GM23338 (cell line): Measurements from ENCODE around the gene CORT. TPM values are rescaled to one million over a fixed set of nuclear protein-coding genes. Genes with fewer than 3 reads are reported as not detected.

ENCODE experiments used
- ATAC-seq: fragments of 200-7000 bp; cut with Tn5 transposase; 3 replicates; pipeline ENCODE4 v1.9.1; 2020
- DNase-seq: peaks from one replicate; pipeline ENCODE4 v3.0.0-alpha.2; 2015; ENCODE audit warnings: low spot score
- H2AFZ ChIP-seq: fragments of 200-600 bp; sonication (generic); 2 replicates; pipeline ENCODE4 v1.8.0; 2016; ENCODE audit warnings: antibody characterized with exemption, mild to moderate bottlenecking, moderate library complexity
- H3F3A ChIP-seq: fragments of 200-600 bp; sonication (generic); replicated peaks from 2 replicates; pipeline ENCODE4 v1.8.0; 2017; ENCODE audit warnings: antibody characterized with exemption, mixed run types, low read depth
- H3K27ac ChIP-seq: fragments of 200-600 bp; sonication (generic); 2 replicates; pipeline ENCODE4 v1.6.1; 2016; ENCODE audit warnings: low read depth
- H3K27me3 ChIP-seq: fragments of 200-600 bp; sonication (generic); 2 replicates; pipeline ENCODE4 v1.8.0; 2016; ENCODE audit warnings: mild to moderate bottlenecking, mixed run types, moderate library complexity; ENCODE audit not compliant: insufficient read depth
- H3K36me3 ChIP-seq: fragments of 200-600 bp; sonication (generic); 2 replicates; pipeline ENCODE4 v1.8.0; 2016; ENCODE audit warnings: mild to moderate bottlenecking; ENCODE audit not compliant: insufficient read depth
- H3K4me1 ChIP-seq: fragments of 200-600 bp; sonication (generic); 2 replicates; pipeline ENCODE4 v1.8.0; 2016; ENCODE audit warnings: mild to moderate bottlenecking, moderate library complexity; ENCODE audit not compliant: insufficient read depth
- H3K4me2 ChIP-seq: fragments of 200-600 bp; sonication (generic); 2 replicates; pipeline ENCODE4 v1.7.1; 2017; ENCODE audit warnings: mixed run types
- H3K4me3 ChIP-seq: fragments of 200-600 bp; sonication (generic); 2 replicates; pipeline ENCODE4 v1.6.1; 2016; ENCODE audit warnings: mixed run types
- H3K79me2 ChIP-seq: fragments of 200-600 bp; sonication (generic); replicated peaks from 2 replicates; pipeline ENCODE4 v1.8.0; 2017; ENCODE audit warnings: mild to moderate bottlenecking; ENCODE audit not compliant: insufficient read depth
- H3K9me2 ChIP-seq: fragments of 200-600 bp; sonication (generic); 2 replicates; pipeline ENCODE4 v1.8.0; 2017; ENCODE audit not compliant: insufficient read depth
- H4K20me1 ChIP-seq: fragments of 200-600 bp; sonication (generic); replicated peaks from 2 replicates; pipeline ENCODE4 v1.8.0; 2017; ENCODE audit warnings: mild to moderate bottlenecking; ENCODE audit not compliant: insufficient read depth
- H3K27ac Mint-ChIP-seq: 2 replicates; pipeline ENCODE4 v1.8.0; 2020; ENCODE audit warnings: inconsistent platforms, mild to moderate bottlenecking, moderate library complexity, mixed read lengths
- H3K27me3 Mint-ChIP-seq: 3 replicates; pipeline ENCODE4 v1.8.0; 2022; ENCODE audit warnings: low read depth, mild to moderate bottlenecking, moderate library complexity, mixed read lengths, inconsistent platforms; ENCODE audit not compliant: insufficient read depth, poor library complexity
- H3K36me3 Mint-ChIP-seq: 3 replicates; pipeline ENCODE4 v1.8.0; 2021; ENCODE audit warnings: low read depth, mild to moderate bottlenecking, inconsistent platforms, moderate library complexity, mixed read lengths
- H3K4me1 Mint-ChIP-seq: 3 replicates; pipeline ENCODE4 v1.8.0; 2020; ENCODE audit warnings: mild to moderate bottlenecking, inconsistent platforms, mixed read lengths
- H3K4me3 Mint-ChIP-seq: 3 replicates; pipeline ENCODE4 v1.8.0; 2021; ENCODE audit warnings: moderate library complexity, mild to moderate bottlenecking, inconsistent platforms, mixed read lengths
- H3K9me3 Mint-ChIP-seq: 3 replicates; pipeline ENCODE4 v1.8.0; 2020; ENCODE audit warnings: moderate library complexity, mild to moderate bottlenecking, inconsistent platforms, mixed read lengths
- CREB1 ChIP-seq: fragments of 250-450 bp; sonication (Bioruptor Pico); IDR thresholded peaks from 2 replicates; pipeline ENCODE4 v1.5.0; 2020; ENCODE audit warnings: low read depth, mild to moderate bottlenecking, moderate library complexity
- CTCF ChIP-seq, 2 experiments: fragments of 200-600 bp in 1 of 2; sonication (generic) in 1 of 2; conservative IDR thresholded peaks; 2 replicates each; pipeline versions ENCODE4 v1.5.1 to v1.6.1; 2016 to 2017; ENCODE audit warnings: antibody characterized with exemption in 2 of 2, low read depth in 2 of 2, mild to moderate bottlenecking in 2 of 2, moderate library complexity in 1 of 2
- EZH2 ChIP-seq: fragments of 200-600 bp; sonication (generic); IDR thresholded peaks from one replicate; pipeline ENCODE4 v1.8.0; 2017; ENCODE audit warnings: antibody characterized with exemption, mild to moderate bottlenecking, low read depth; ENCODE audit not compliant: unreplicated experiment
- EZH2phosphoT487 ChIP-seq: fragments of 200-600 bp; sonication (generic); IDR thresholded peaks from one replicate; pipeline ENCODE4 v1.8.1; 2018; ENCODE audit warnings: antibody characterized with exemption; ENCODE audit not compliant: unreplicated experiment
- JUNB ChIP-seq: IDR thresholded peaks from one replicate; pipeline ENCODE4 v1.6.1; 2016; ENCODE audit warnings: antibody characterized with exemption; ENCODE audit not compliant: unreplicated experiment
- NANOG ChIP-seq: IDR thresholded peaks from 2 replicates; pipeline ENCODE4 v1.6.1; 2016; ENCODE audit warnings: antibody characterized with exemption, borderline replicate concordance
- POLR2AphosphoS5 ChIP-seq: IDR thresholded peaks from 2 replicates; pipeline ENCODE4 v1.6.1; 2016; ENCODE audit warnings: antibody characterized with exemption, low read depth
- STAT1 ChIP-seq: IDR thresholded peaks from one replicate; pipeline ENCODE4 v1.6.1; 2016; ENCODE audit warnings: antibody characterized with exemption; ENCODE audit not compliant: unreplicated experiment
- ZNF114 ChIP-seq: fragments of 250-450 bp; sonication (Bioruptor Pico); IDR thresholded peaks from 2 replicates; pipeline ENCODE4 v1.5.0; 2020; ENCODE audit warnings: mild to moderate bottlenecking, moderate library complexity
- ZNF331 ChIP-seq: fragments of 250-450 bp; sonication (Bioruptor Pico); IDR thresholded peaks from 2 replicates; pipeline ENCODE4 v1.5.0; 2020; ENCODE audit warnings: low read depth, mild to moderate bottlenecking, moderate library complexity
- polyA plus RNA-seq: library from polyadenylated mRNA; unstranded; fragments of >200 nt; fragmentation: Nextera tagmentation; extraction: Ambion mirVana; gene quantifications from 2 replicates; pipeline ENCODE4 v1.2.1, GENCODE V29; 2016
- total RNA-seq: library from RNA; depleted of rRNA; stranded (reverse); fragments of >200 nt; shearing (Covaris generic); gene quantifications from 2 replicates; pipeline ENCODE4 v1.2.3, GENCODE V29; 2014
- TF ChIP-seq, protein P1 (sequence below): IDR thresholded peaks from one replicate; pipeline ENCODE4 v1.6.1; 2018; ENCODE audit warnings: antibody characterized with exemption; ENCODE audit not compliant: unreplicated experiment
- TF ChIP-seq, protein P2 (sequence below): fragments of 250-450 bp; sonication (Bioruptor Pico); IDR thresholded peaks from 2 replicates; pipeline ENCODE4 v1.5.0; 2020; ENCODE audit warnings: mild to moderate bottlenecking, moderate library complexity
- TF ChIP-seq, protein P3 (sequence below): IDR thresholded peaks from 2 replicates; pipeline ENCODE4 v1.6.1; 2016; ENCODE audit warnings: antibody characterized with exemption

The CORT gene
- total and polyA plus RNA-seq, 2 experiments from 2014 or later: 1.4 TPM; not detected in 1

GRCh38 chr1:10402729-10403274 is 47.0 kb upstream of the CORT start:
- Mint-ChIP-seq H3K9me3 (no peaks in the 10 kb centered on the region), H3K4me3 (no peak overlapping the region), H3K27ac (no peak overlapping the region), H3K27me3 (peaks cover 4% of the 10 kb centered on the region), H3K4me1 (peaks cover 13% of the 10 kb centered on the region), H3K36me3 (peaks cover 80% of the 10 kb centered on the region)
- ATAC-seq: no peak
- no peak overlapping the region for H2AFZ ChIP-seq
- peaks cover 51% of the 10 kb centered on the region for H4K20me1 ChIP-seq
- 0 out of 2 replicates have a peak overlapping the region, but pooled peaks have one; percentile 19 for H3K27ac ChIP-seq
- peaks cover 23% of the 10 kb centered on the region for H3F3A ChIP-seq
- no peak for TF ChIP-seq CREB1 (CRISPR knock-in tag)
- TF ChIP-seq EZH2phosphoT487: no peak
- TF ChIP-seq ZNF331 (CRISPR knock-in tag): no peak
- TF ChIP-seq CTCF (conservative IDR thresholded peaks at IDR 0.05; ENCODE audit: low read depth in 2 of 2): no peak
- no peak for TF ChIP-seq EZH2
- no peak for TF ChIP-seq STAT1
- TF ChIP-seq, protein P1, sequence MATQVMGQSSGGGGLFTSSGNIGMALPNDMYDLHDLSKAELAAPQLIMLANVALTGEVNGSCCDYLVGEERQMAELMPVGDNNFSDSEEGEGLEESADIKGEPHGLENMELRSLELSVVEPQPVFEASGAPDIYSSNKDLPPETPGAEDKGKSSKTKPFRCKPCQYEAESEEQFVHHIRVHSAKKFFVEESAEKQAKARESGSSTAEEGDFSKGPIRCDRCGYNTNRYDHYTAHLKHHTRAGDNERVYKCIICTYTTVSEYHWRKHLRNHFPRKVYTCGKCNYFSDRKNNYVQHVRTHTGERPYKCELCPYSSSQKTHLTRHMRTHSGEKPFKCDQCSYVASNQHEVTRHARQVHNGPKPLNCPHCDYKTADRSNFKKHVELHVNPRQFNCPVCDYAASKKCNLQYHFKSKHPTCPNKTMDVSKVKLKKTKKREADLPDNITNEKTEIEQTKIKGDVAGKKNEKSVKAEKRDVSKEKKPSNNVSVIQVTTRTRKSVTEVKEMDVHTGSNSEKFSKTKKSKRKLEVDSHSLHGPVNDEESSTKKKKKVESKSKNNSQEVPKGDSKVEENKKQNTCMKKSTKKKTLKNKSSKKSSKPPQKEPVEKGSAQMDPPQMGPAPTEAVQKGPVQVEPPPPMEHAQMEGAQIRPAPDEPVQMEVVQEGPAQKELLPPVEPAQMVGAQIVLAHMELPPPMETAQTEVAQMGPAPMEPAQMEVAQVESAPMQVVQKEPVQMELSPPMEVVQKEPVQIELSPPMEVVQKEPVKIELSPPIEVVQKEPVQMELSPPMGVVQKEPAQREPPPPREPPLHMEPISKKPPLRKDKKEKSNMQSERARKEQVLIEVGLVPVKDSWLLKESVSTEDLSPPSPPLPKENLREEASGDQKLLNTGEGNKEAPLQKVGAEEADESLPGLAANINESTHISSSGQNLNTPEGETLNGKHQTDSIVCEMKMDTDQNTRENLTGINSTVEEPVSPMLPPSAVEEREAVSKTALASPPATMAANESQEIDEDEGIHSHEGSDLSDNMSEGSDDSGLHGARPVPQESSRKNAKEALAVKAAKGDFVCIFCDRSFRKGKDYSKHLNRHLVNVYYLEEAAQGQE: no peak
- TF ChIP-seq, protein P2, sequence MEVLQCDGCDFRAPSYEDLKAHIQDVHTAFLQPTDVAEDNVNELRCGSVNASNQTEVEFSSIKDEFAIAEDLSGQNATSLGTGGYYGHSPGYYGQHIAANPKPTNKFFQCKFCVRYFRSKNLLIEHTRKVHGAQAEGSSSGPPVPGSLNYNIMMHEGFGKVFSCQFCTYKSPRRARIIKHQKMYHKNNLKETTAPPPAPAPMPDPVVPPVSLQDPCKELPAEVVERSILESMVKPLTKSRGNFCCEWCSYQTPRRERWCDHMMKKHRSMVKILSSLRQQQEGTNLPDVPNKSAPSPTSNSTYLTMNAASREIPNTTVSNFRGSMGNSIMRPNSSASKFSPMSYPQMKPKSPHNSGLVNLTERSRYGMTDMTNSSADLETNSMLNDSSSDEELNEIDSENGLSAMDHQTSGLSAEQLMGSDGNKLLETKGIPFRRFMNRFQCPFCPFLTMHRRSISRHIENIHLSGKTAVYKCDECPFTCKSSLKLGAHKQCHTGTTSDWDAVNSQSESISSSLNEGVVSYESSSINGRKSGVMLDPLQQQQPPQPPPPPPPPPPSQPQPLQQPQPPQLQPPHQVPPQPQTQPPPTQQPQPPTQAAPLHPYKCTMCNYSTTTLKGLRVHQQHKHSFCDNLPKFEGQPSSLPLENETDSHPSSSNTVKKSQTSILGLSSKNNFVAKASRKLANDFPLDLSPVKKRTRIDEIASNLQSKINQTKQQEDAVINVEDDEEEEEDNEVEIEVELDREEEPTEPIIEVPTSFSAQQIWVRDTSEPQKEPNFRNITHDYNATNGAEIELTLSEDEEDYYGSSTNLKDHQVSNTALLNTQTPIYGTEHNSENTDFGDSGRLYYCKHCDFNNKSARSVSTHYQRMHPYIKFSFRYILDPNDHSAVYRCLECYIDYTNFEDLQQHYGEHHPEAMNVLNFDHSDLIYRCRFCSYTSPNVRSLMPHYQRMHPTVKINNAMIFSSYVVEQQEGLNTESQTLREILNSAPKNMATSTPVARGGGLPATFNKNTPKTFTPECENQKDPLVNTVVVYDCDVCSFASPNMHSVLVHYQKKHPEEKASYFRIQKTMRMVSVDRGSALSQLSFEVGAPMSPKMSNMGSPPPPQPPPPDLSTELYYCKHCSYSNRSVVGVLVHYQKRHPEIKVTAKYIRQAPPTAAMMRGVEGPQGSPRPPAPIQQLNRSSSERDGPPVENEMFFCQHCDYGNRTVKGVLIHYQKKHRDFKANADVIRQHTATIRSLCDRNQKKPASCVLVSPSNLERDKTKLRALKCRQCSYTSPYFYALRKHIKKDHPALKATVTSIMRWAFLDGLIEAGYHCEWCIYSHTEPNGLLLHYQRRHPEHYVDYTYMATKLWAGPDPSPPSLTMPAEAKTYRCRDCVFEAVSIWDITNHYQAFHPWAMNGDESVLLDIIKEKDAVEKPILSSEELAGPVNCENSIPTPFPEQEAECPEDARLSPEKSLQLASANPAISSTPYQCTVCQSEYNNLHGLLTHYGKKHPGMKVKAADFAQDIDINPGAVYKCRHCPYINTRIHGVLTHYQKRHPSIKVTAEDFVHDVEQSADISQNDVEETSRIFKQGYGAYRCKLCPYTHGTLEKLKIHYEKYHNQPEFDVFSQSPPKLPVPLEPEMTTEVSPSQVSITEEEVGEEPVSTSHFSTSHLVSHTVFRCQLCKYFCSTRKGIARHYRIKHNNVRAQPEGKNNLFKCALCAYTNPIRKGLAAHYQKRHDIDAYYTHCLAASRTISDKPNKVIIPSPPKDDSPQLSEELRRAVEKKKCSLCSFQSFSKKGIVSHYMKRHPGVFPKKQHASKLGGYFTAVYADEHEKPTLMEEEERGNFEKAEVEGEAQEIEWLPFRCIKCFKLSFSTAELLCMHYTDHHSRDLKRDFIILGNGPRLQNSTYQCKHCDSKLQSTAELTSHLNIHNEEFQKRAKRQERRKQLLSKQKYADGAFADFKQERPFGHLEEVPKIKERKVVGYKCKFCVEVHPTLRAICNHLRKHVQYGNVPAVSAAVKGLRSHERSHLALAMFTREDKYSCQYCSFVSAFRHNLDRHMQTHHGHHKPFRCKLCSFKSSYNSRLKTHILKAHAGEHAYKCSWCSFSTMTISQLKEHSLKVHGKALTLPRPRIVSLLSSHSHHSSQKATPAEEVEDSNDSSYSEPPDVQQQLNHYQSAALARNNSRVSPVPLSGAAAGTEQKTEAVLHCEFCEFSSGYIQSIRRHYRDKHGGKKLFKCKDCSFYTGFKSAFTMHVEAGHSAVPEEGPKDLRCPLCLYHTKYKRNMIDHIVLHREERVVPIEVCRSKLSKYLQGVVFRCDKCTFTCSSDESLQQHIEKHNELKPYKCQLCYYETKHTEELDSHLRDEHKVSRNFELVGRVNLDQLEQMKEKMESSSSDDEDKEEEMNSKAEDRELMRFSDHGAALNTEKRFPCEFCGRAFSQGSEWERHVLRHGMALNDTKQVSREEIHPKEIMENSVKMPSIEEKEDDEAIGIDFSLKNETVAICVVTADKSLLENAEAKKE (CRISPR knock-in tag): no peak
- no peak for TF ChIP-seq NANOG
- TF ChIP-seq JUNB: no peak
- no peak for TF ChIP-seq POLR2AphosphoS5
- no peak for TF ChIP-seq ZNF114
- TF ChIP-seq, protein P3, sequence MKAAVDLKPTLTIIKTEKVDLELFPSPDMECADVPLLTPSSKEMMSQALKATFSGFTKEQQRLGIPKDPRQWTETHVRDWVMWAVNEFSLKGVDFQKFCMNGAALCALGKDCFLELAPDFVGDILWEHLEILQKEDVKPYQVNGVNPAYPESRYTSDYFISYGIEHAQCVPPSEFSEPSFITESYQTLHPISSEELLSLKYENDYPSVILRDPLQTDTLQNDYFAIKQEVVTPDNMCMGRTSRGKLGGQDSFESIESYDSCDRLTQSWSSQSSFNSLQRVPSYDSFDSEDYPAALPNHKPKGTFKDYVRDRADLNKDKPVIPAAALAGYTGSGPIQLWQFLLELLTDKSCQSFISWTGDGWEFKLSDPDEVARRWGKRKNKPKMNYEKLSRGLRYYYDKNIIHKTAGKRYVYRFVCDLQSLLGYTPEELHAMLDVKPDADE: no peak
- H3K36me3 ChIP-seq: peaks cover 67% of the 10 kb centered on the region
- H3K4me3 ChIP-seq: no peak overlapping the region
- H3K79me2 ChIP-seq: peaks cover 44% of the 10 kb centered on the region
- peaks cover 12% of the 10 kb centered on the region for H3K4me1 ChIP-seq
- DNase-seq: no peak
- no peaks in the 10 kb centered on the region for H3K9me2 ChIP-seq
- H3K27me3 ChIP-seq: no peaks in the 10 kb centered on the region
- H3K4me2 ChIP-seq: no peak overlapping the region
